Esophagus muscularis mucosa (tissue), 4 donors: ENCODE results near the gene HERC6.

Source experiments
- EP300 ChIP-seq: sonication (generic); formaldehyde crosslinking; IDR thresholded peaks from one replicate; pipeline ENCODE4 v1.6.1; 2017; ENCODE audit warnings: antibody characterized with exemption
- POLR2A ChIP-seq: fragments of 450-650 bp; IDR thresholded peaks from one replicate; pipeline ENCODE4 v1.6.1; 2017; ENCODE audit warnings: antibody characterized with exemption, moderate library complexity, mild to moderate bottlenecking, low read depth
- POLR2AphosphoS5 ChIP-seq, 2 donors: sonication (generic); formaldehyde crosslinking; IDR thresholded peaks; one replicate each; pipeline ENCODE4 v1.6.1; 2017; ENCODE audit warnings: antibody characterized with exemption in 2 of 2
- TF ChIP-seq, protein P1 (sequence below), 3 experiments: fragments of 200-600 bp in 2 of 3; fragments of 450-650 bp in 1 of 3; sonication (generic) in 2 of 3; IDR thresholded peaks; one replicate each; pipeline ENCODE4 v1.5.1; 2017 to 2019; ENCODE audit warnings: antibody characterized with exemption in 3 of 3, mild to moderate bottlenecking in 2 of 3, moderate library complexity in 1 of 3

DNA sequence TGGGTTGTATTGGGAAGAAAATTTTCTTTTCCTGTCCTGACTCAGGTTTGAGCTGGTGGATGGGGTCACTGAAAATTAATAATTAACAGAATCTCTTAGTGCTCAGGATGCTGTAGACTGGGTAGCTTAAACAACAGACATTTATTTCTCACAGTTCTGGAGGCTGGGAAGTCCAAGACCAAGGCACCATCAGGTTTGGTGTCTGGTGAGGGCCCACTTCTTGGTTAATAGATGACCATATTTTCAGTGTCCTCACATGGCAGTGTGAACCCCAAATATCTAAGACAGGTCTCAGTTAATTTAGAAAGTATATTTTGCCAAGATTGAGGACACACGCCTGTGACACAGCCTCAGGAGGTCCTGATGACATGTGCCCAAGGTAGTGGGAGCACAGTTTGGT is 31.1 kb downstream of the HERC6 start:
- TF ChIP-seq, protein P1, sequence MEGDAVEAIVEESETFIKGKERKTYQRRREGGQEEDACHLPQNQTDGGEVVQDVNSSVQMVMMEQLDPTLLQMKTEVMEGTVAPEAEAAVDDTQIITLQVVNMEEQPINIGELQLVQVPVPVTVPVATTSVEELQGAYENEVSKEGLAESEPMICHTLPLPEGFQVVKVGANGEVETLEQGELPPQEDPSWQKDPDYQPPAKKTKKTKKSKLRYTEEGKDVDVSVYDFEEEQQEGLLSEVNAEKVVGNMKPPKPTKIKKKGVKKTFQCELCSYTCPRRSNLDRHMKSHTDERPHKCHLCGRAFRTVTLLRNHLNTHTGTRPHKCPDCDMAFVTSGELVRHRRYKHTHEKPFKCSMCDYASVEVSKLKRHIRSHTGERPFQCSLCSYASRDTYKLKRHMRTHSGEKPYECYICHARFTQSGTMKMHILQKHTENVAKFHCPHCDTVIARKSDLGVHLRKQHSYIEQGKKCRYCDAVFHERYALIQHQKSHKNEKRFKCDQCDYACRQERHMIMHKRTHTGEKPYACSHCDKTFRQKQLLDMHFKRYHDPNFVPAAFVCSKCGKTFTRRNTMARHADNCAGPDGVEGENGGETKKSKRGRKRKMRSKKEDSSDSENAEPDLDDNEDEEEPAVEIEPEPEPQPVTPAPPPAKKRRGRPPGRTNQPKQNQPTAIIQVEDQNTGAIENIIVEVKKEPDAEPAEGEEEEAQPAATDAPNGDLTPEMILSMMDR (IDR thresholded peaks at IDR 0.05): no peak
- TF ChIP-seq POLR2AphosphoS5 (IDR thresholded peaks at IDR 0.05) (no peak), POLR2A (no peak), EP300 (no peak)
